Parathyroid adenoma (tissue), 2 donors: ENCODE measurements around the gene MDM4.

Experiments
- H2AFZ ChIP-seq: fragments of 300-600 bp; sonication (generic); one replicate; pipeline ENCODE4 v1.7.0; 2017; ENCODE audit warnings: antibody characterized with exemption, mild to moderate bottlenecking
- H3K27ac ChIP-seq: fragments of 300-600 bp; sonication (generic); one replicate; pipeline ENCODE4 v1.7.0; 2017
- H3K27me3 ChIP-seq: fragments of 300-600 bp; sonication (generic); one replicate; pipeline ENCODE4 v1.7.0; 2017; ENCODE audit warnings: low read length; ENCODE audit not compliant: control insufficient read depth, insufficient read depth
- H3K36me3 ChIP-seq: fragments of 300-600 bp; sonication (generic); one replicate; pipeline ENCODE4 v1.7.0; 2017; ENCODE audit warnings: low read length; ENCODE audit not compliant: control insufficient read depth, insufficient read depth
- H3K4me1 ChIP-seq: fragments of 300-600 bp; sonication (generic); one replicate; pipeline ENCODE4 v1.7.0; 2017; ENCODE audit warnings: control low read depth
- H3K4me2 ChIP-seq: fragments of 300-600 bp; sonication (generic); one replicate; pipeline ENCODE4 v1.7.0; 2017; ENCODE audit warnings: low read length
- H3K4me3 ChIP-seq: fragments of 300-600 bp; sonication (generic); one replicate; pipeline ENCODE4 v1.7.0; 2017; ENCODE audit warnings: low read depth, low read length
- H3K79me2 ChIP-seq: fragments of 300-600 bp; sonication (generic); one replicate; pipeline ENCODE4 v1.7.0; 2017; ENCODE audit warnings: control low read depth
- H3K9ac ChIP-seq: fragments of 300-600 bp; sonication (generic); one replicate; pipeline ENCODE4 v1.7.0; 2017; ENCODE audit warnings: mild to moderate bottlenecking
- H3K9me3 ChIP-seq: fragments of 300-600 bp; sonication (generic); one replicate; pipeline ENCODE4 v1.7.0; 2017; ENCODE audit warnings: low read length; ENCODE audit not compliant: control insufficient read depth
- CTCF ChIP-seq: fragments of 300-600 bp; sonication (generic); IDR thresholded peaks from one replicate; pipeline ENCODE4 v1.7.0; 2017; ENCODE audit warnings: antibody characterized with exemption, mild to moderate bottlenecking
- donor health status: primary hyperparathyroidism.

Gene MDM4

GRCh38 chr1:204516180-204516879, at the start of gene MDM4:
MDM4 (plus strand) TSS chr1:204516406; CDS start chr1:204525519, 9,113 bp downstream.
- TF ChIP-seq CTCF = no peak
- H3K4me3 ChIP-seq = peak within 1 kb of the TSS; percentile 89
- peak within 1 kb of the TSS; percentile 94 for H3K27ac ChIP-seq
- no peaks in the 10 kb centered on the region for H3K27me3 ChIP-seq
- H3K36me3 ChIP-seq = no peaks in the 10 kb centered on the region
- H3K79me2 ChIP-seq = peaks cover 18% of the 10 kb centered on the region
- no peaks in the 10 kb centered on the region for H3K9me3 ChIP-seq
- no peaks in the 10 kb centered on the region for H3K4me1 ChIP-seq
- H2AFZ ChIP-seq = peak within 1 kb of the TSS; percentile 97
- peak within 1 kb of the TSS; percentile 61 for H3K9ac ChIP-seq
- H3K4me2 ChIP-seq = peak within 1 kb of the TSS; percentile 86

- no peak overlapping the region for H3K4me3 ChIP-seq
- H2AFZ ChIP-seq = no peak overlapping the region
- no peaks in the 10 kb centered on the region for H3K9me3 ChIP-seq
- no peak overlapping the region for H3K4me2 ChIP-seq
- H3K9ac ChIP-seq = no peak overlapping the region
- H3K79me2 ChIP-seq = no peaks in the 10 kb centered on the region
- no peaks in the 10 kb centered on the region for H3K4me1 ChIP-seq
- no peaks in the 10 kb centered on the region for H3K36me3 ChIP-seq
- peak overlapping the region; percentile 36 for H3K27ac ChIP-seq
- no peaks in the 10 kb centered on the region for H3K27me3 ChIP-seq
- no peak for TF ChIP-seq CTCF
Measured at GRCh38 chr1:204466416-204467405, 49.5 kb upstream of the MDM4 start.

- Histone ChIP-seq H3K4me1 (no peaks in the 10 kb centered on the region), H3K4me3 (no peak overlapping the region), H3K9me3 (no peaks in the 10 kb centered on the region), H3K9ac (no peak overlapping the region), H2AFZ (no peak overlapping the region), H3K36me3 (no peaks in the 10 kb centered on the region), H3K4me2 (no peak overlapping the region), H3K79me2 (no peaks in the 10 kb centered on the region), H3K27ac (no peak overlapping the region), H3K27me3 (no peaks in the 10 kb centered on the region)
- no peak for TF ChIP-seq CTCF
Measured at GRCh38 chr1:204468206-204468605, 48.0 kb upstream of the MDM4 start.

- H3K27ac ChIP-seq = no peak overlapping the region
- H3K4me1 ChIP-seq = no peaks in the 10 kb centered on the region
Measured at GRCh38 chr1:204468766-204469302, 47.4 kb upstream of the MDM4 start.

More at GRCh38 chr1:204468766-204469302, 47.4 kb upstream of the MDM4 start:
- H3K4me2 ChIP-seq = no peak overlapping the region
- TF ChIP-seq CTCF = no peak
- H2AFZ ChIP-seq = no peak overlapping the region
- no peak overlapping the region for H3K9ac ChIP-seq
- no peaks in the 10 kb centered on the region for H3K36me3 ChIP-seq
- H3K79me2 ChIP-seq = no peaks in the 10 kb centered on the region
- no peaks in the 10 kb centered on the region for H3K27me3 ChIP-seq
- H3K9me3 ChIP-seq = no peaks in the 10 kb centered on the region
- no peak overlapping the region for H3K4me3 ChIP-seq
